PC-9 (cell line): ENCODE results near the gene CLDN34.

ENCODE experiments used
- EZH2 ChIP-seq: fragments of 200-600 bp; sonication (generic); IDR thresholded peaks from 2 replicates; pipeline ENCODE4 v1.8.0; 2017; ENCODE audit warnings: antibody characterized with exemption, low read depth
- TF ChIP-seq, protein P1 (sequence below): fragments of 200-600 bp; sonication (generic); conservative IDR thresholded peaks from 2 replicates; pipeline ENCODE4 v1.6.1; 2017; ENCODE audit warnings: mixed run types, antibody characterized with exemption, mild to moderate bottlenecking, moderate library complexity

DNA sequence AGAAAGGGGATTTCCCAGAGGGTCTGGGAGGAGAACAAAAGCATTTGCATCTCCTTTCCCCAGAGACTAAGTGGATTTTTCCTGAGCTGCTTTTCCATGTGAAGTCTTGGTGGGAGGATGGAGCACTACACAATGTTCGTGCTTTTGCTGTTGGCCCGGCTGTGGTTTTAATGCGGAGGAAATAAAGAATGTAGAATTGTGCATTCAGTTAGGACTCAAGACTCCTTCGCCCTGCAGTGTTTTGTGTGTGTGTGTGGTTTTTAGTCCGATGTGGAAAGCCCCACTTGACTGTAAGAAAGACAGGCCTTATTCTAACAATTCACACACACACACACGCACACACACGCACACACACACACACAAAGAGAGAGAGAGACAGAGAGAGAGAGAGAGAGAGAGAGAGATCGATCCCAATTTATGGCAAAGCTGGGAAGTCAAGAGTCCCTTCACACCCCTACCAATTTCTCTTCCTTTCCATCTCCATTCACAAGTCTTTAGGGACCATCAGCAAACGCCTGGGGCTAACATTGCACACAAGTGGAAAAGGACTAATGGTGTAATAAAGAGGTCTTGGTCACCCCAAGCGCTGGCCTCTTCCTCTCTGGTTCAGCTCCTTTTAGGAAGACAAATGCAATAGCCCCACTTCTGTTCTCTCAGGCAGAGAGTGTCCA, 44.2 kb downstream of the CLDN34 start:
- TF ChIP-seq, protein P1, sequence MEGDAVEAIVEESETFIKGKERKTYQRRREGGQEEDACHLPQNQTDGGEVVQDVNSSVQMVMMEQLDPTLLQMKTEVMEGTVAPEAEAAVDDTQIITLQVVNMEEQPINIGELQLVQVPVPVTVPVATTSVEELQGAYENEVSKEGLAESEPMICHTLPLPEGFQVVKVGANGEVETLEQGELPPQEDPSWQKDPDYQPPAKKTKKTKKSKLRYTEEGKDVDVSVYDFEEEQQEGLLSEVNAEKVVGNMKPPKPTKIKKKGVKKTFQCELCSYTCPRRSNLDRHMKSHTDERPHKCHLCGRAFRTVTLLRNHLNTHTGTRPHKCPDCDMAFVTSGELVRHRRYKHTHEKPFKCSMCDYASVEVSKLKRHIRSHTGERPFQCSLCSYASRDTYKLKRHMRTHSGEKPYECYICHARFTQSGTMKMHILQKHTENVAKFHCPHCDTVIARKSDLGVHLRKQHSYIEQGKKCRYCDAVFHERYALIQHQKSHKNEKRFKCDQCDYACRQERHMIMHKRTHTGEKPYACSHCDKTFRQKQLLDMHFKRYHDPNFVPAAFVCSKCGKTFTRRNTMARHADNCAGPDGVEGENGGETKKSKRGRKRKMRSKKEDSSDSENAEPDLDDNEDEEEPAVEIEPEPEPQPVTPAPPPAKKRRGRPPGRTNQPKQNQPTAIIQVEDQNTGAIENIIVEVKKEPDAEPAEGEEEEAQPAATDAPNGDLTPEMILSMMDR, result no peak
- no peak for TF ChIP-seq EZH2
